Vagina (tissue), 2 donors: ENCODE measurements around the gene WDR12.

Experiments
- POLR2A ChIP-seq, 2 donors: fragments of 450-650 bp; IDR thresholded peaks; one replicate each; pipeline ENCODE4 v1.6.1; 2017; ENCODE audit warnings: antibody characterized with exemption in 2 of 2, mild to moderate bottlenecking in 2 of 2, moderate library complexity in 2 of 2
- TF ChIP-seq, protein P1 (sequence below), 3 experiments: fragments of 450-650 bp in 2 of 3; fragments of 200-600 bp in 1 of 3; sonication (generic) in 1 of 3; IDR thresholded peaks; one replicate each; pipeline ENCODE4 v1.5.1; 2017 to 2019; ENCODE audit warnings: antibody characterized with exemption in 3 of 3, mild to moderate bottlenecking in 2 of 3, moderate library complexity in 2 of 3

GRCh38 chr2:202911203-202911511 is 316 bp downstream of the WDR12 start:
- TF ChIP-seq, protein P1, sequence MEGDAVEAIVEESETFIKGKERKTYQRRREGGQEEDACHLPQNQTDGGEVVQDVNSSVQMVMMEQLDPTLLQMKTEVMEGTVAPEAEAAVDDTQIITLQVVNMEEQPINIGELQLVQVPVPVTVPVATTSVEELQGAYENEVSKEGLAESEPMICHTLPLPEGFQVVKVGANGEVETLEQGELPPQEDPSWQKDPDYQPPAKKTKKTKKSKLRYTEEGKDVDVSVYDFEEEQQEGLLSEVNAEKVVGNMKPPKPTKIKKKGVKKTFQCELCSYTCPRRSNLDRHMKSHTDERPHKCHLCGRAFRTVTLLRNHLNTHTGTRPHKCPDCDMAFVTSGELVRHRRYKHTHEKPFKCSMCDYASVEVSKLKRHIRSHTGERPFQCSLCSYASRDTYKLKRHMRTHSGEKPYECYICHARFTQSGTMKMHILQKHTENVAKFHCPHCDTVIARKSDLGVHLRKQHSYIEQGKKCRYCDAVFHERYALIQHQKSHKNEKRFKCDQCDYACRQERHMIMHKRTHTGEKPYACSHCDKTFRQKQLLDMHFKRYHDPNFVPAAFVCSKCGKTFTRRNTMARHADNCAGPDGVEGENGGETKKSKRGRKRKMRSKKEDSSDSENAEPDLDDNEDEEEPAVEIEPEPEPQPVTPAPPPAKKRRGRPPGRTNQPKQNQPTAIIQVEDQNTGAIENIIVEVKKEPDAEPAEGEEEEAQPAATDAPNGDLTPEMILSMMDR (IDR thresholded peaks at IDR 0.05): no peak
- TF ChIP-seq POLR2A (IDR thresholded peaks at IDR 0.05): no peak
